Measurements from ENCODE around the gene AKT2.
"Not testable (repeated sequence)": the region's sequence is repeated elsewhere in the genome, so short reads cannot be mapped to it uniquely, and the experiment has no call there.

Gene AKT2

GRCh38 chr19:40221858-40222619 lies 63.1 kb downstream of the AKT2 start:
- in situ Hi-C loops (cut with MboI; ENCODE audit: low sequenced_read_pairs) = no loop called here

- in situ Hi-C loops (cut with MboI; ENCODE audit: low sequenced_read_pairs) = no loop called here
Measured at GRCh38 chr19:40220674-40221073, 64.5 kb downstream of the AKT2 start.

GRCh38 chr19:40219721-40220276 lies 65.3 kb downstream of the AKT2 start:
- in situ Hi-C loops (cut with MboI; ENCODE audit: low sequenced_read_pairs) = no loop called here

- in situ Hi-C loops (cut with MboI; ENCODE audit: low sequenced_read_pairs) = not testable (repeated sequence)
Measured at GRCh38 chr19:40219029-40219428, 66.1 kb downstream of the AKT2 start.

- in situ Hi-C loops (cut with MboI; ENCODE audit: low sequenced_read_pairs) = no loop called here
Measured at GRCh38 chr19:40217934-40218890, 66.9 kb downstream of the AKT2 start, which contains the start of gene TTC9B. Gene TTC9B (minus strand): TSS chr19:40218384. CDS start chr19:40218381, 3 bp downstream.

GRCh38 chr19:40217027-40217810 lies 67.9 kb downstream of the AKT2 start:
- in situ Hi-C loops (cut with MboI; ENCODE audit: low sequenced_read_pairs) = no loop called here

- in situ Hi-C loops (cut with MboI; ENCODE audit: low sequenced_read_pairs) = no loop called here
Measured at GRCh38 chr19:40216777-40217026, 68.4 kb downstream of the AKT2 start.

GRCh38 chr19:40216013-40216776 lies 69.0 kb downstream of the AKT2 start:
- in situ Hi-C loops (cut with MboI; ENCODE audit: low sequenced_read_pairs) = no loop called here

- in situ Hi-C loops (cut with MboI; ENCODE audit: low sequenced_read_pairs) = no loop called here
Measured at GRCh38 chr19:40214936-40215335, 70.2 kb downstream of the AKT2 start.

GRCh38 chr19:40213882-40214570 lies 71.1 kb downstream of the AKT2 start:
- in situ Hi-C loops (cut with MboI; ENCODE audit: low sequenced_read_pairs) = no loop called here

- in situ Hi-C loops (cut with MboI; ENCODE audit: low sequenced_read_pairs) = no loop called here
Measured at GRCh38 chr19:40213251-40213829, 71.8 kb downstream of the AKT2 start.

- in situ Hi-C loops (cut with MboI; ENCODE audit: low sequenced_read_pairs) = no loop called here
Measured at GRCh38 chr19:40210889-40211288, 74.3 kb downstream of the AKT2 start.

GRCh38 chr19:40208602-40209001 lies 76.5 kb downstream of the AKT2 start:
- in situ Hi-C loops (cut with MboI; ENCODE audit: low sequenced_read_pairs) = no loop called here

- in situ Hi-C loops (cut with MboI; ENCODE audit: low sequenced_read_pairs) = no loop called here
Measured at GRCh38 chr19:40205760-40206159, 79.4 kb downstream of the AKT2 start.

- in situ Hi-C loops (cut with MboI; ENCODE audit: low sequenced_read_pairs) = no loop called here
Measured at GRCh38 chr19:40204381-40204780, 80.8 kb downstream of the AKT2 start.

GRCh38 chr19:40200341-40201099 lies 84.6 kb downstream of the AKT2 start:
- in situ Hi-C loops (cut with MboI; ENCODE audit: low sequenced_read_pairs) = no loop called here

- in situ Hi-C loops (cut with MboI; ENCODE audit: low sequenced_read_pairs) = no loop called here
Measured at GRCh38 chr19:40198272-40198990, 86.7 kb downstream of the AKT2 start.

GRCh38 chr19:40193587-40193849 lies 91.6 kb downstream of the AKT2 start:
- in situ Hi-C loops (cut with MboI; ENCODE audit: low sequenced_read_pairs) = no loop called here

All from HL-60/S4 treated with retinoic acid at 250 ng/mL for 4 days and 3 days (cell line).